HG03108 (cell line): Measurements from ENCODE around the gene PEX19.

Source experiments
- ATAC-seq: cut with Tn5 transposase; IDR thresholded peaks from one replicate; pipeline ENCODE4 v1.9.1; 2021; ENCODE audit warnings: moderate library complexity; ENCODE audit not compliant: unreplicated experiment

PEX19 gene

GRCh38 chr1:160239582-160240299 is 45.2 kb downstream of the PEX19 start:
- ATAC-seq = no peak

GRCh38 chr1:160238408-160238807 is 46.5 kb downstream of the PEX19 start:
- ATAC-seq = no peak

GRCh38 chr1:160237558-160237957 is 47.4 kb downstream of the PEX19 start:
- no peak for ATAC-seq

- no peak for ATAC-seq
Observed at GRCh38 chr1:160236806-160237205, 48.1 kb downstream of the PEX19 start.

GRCh38 chr1:160232911-160233310 is 52.0 kb downstream of the PEX19 start:
- ATAC-seq = no peak

GRCh38 chr1:160228431-160228830 is 56.5 kb downstream of the PEX19 start:
- ATAC-seq = no peak

GRCh38 chr1:160227561-160227960 is 57.4 kb downstream of the PEX19 start:
- no peak for ATAC-seq

- ATAC-seq = no peak
Observed at GRCh38 chr1:160227034-160227433, 57.9 kb downstream of the PEX19 start.
